SK-N-SH treated with all-trans-retinoic acid at 6 μM for 48 hours (cell line): ENCODE results near the gene PIK3C2B.

ENCODE experiments used
- ARNTL ChIP-seq: fragments of 450-650 bp; formaldehyde crosslinking; IDR thresholded peaks from 2 replicates; pipeline ENCODE4 v1.5.0; 2020; ENCODE audit warnings: low read depth, mild to moderate bottlenecking, moderate library complexity, borderline replicate concordance
- CSRNP3 ChIP-seq: fragments of 250-450 bp; sonication (Bioruptor Pico); IDR thresholded peaks from 2 replicates; pipeline ENCODE4 v1.5.1; 2021; ENCODE audit warnings: mild to moderate bottlenecking, moderate library complexity
- GLIS3 ChIP-seq: fragments of 250-450 bp; sonication (Bioruptor Pico); IDR thresholded peaks from 2 replicates; pipeline ENCODE4 v1.5.0; 2020; ENCODE audit warnings: mild to moderate bottlenecking, moderate library complexity
- PPARA ChIP-seq: fragments of 250-450 bp; sonication (Bioruptor Pico); IDR thresholded peaks from 2 replicates; pipeline ENCODE4 v1.5.0; 2020; ENCODE audit warnings: mild to moderate bottlenecking, borderline replicate concordance
- TCF4 ChIP-seq: fragments of 250-450 bp; sonication (Bioruptor Pico); IDR thresholded peaks from 2 replicates; pipeline ENCODE4 v1.8.0; 2021; ENCODE audit warnings: mild to moderate bottlenecking, moderate library complexity, borderline replicate concordance
- TOX ChIP-seq: fragments of 250-450 bp; sonication (Bioruptor Pico); IDR thresholded peaks from 2 replicates; pipeline ENCODE4 v1.8.0; 2021; ENCODE audit warnings: mild to moderate bottlenecking, moderate library complexity, borderline replicate concordance
- TSHZ2 ChIP-seq: fragments of 250-450 bp; sonication (Bioruptor Pico); IDR thresholded peaks from 2 replicates; pipeline ENCODE4 v1.5.0; 2020; ENCODE audit warnings: mild to moderate bottlenecking, moderate library complexity
- ZC3H10 ChIP-seq: fragments of 250-450 bp; sonication (Bioruptor Pico); IDR thresholded peaks from 2 replicates; pipeline ENCODE4 v1.5.1; 2021; ENCODE audit warnings: mild to moderate bottlenecking, moderate library complexity

DNA sequence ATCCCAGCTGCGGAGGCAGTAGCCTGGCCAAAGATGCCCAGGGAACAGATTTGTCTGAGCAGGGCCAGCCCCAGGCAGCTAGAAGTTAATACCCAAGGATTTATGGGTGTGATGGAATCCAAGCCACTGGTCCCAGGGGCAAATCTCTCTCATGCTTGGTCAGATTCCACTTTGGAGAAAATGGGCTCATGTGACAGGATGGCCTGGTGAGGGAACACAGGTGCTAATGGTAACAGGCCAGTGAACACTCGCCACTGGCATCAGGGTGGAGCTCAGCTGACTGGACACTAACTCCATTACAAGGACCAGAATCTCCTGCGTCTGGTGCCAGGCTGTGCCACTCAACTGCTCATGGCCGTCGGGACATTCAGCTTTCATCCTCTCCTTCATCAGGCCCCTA lies 33.6 kb upstream of the PIK3C2B start:
- TF ChIP-seq ZC3H10 (no peak), TCF4 (CRISPR knock-in tag) (no peak), PPARA (CRISPR knock-in tag) (no peak), GLIS3 (CRISPR knock-in tag) (no peak), CSRNP3 (CRISPR knock-in tag) (no peak), ARNTL (CRISPR knock-in tag) (no peak), TSHZ2 (no peak), TOX (CRISPR knock-in tag) (no peak)
